ENCODE data around the gene ADCY4. TPM values are rescaled to one million over a fixed set of nuclear protein-coding genes. Genes with fewer than 3 reads are reported as not detected.

ADCY4 gene
- total and polyA plus RNA-seq, 5 donors: 24.1 to 45.3 (median 33.4) TPM

DNA sequence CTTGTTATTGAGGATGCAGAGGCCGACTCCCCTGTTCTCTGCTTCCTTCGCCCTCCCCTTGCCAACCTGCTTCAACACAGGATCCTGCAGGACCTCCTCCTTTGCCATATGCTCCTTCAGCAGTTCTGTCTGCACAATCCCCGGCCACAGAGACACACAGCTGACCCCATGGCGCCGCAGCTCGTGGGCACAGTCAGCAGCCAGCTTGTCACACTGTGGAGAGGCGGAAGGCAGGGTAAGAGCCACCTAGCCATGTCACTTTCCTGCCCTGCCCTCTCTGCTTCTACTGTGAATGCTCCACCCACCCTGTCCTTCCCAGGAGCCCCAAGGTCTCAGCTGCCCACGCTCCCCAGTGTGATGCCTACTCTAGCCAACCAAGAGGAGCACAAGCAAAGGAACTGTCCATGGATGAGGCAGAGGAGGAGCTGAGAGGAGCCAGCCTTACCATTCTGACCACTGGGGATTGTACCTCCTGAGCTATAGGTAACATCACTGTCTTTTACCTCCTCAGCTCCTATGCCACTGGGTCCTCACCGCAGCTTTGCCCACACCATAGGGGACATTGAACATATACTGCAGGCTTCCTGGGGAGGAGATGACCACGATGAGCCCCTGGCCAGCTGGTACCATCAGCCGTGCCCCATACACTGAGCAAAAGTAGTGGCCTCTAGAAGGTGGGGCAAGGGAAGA lies 42.6 kb downstream of the ADCY4 start:
- Histone ChIP-seq H3K9me3 (ENCODE audit: control insufficient read depth, low read length) (no peaks in the 10 kb centered on the region), H3K4me1 (ENCODE audit: control insufficient read depth, insufficient read depth, low read length) (no peaks in the 10 kb centered on the region), H3K4me3 (ENCODE audit: low read length) (no peak overlapping the region), H3K27ac (ENCODE audit: low read length) (no peak overlapping the region), H3K27me3 (ENCODE audit: control insufficient read depth, insufficient read depth) (no peaks in the 10 kb centered on the region)
- ATAC-seq (no peak), DNase-seq (peak in 1 of 3 donors; percentile 29)
- 94% methylated on average over 11 of the region's 11 CpGs for WGBS
- intact Hi-C loops (cut with DNase I): loop anchor here in 1 of 4 donors (10.0 kb wide), 1 partner anchor 47 kb away; the partner anchor contains the start of gene TINF2

- no peaks in the 10 kb centered on the region for H3K4me1 ChIP-seq (ENCODE audit: control insufficient read depth, insufficient read depth, low read length)
- intact Hi-C loops (cut with DNase I): loop anchor here in 1 of 4 donors (10.0 kb wide), 1 partner anchor 47 kb away; the partner anchor contains the start of gene TINF2
- ATAC-seq: no peak
Observed at GRCh38 chr14:24291446-24292117, 43.3 kb downstream of the ADCY4 start.

DNA sequence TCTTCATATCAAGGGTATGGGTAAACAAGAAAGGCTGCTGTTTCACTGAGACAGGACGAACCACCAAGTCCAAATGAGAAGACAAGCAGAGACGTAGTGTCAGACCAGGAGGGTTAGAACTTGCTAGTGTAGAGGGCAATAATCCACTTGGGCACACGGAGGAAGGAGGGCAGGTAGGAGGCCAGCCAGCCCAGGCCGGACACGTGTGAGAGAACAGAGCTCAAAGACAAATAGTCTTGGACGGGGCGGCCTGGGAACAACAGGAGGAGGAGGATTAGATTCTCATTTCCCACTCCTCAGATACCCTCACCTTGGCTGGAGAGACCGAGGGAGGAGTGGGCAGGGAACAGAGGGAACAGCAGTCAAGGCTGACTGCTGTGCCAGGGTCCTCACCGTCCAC lies 44.1 kb downstream of the ADCY4 start:
- Histone ChIP-seq H3K4me1 (ENCODE audit: control insufficient read depth, insufficient read depth, low read length) (no peaks in the 10 kb centered on the region), H3K4me3 (ENCODE audit: low read length) (no peak overlapping the region), H3K27me3 (ENCODE audit: control insufficient read depth, insufficient read depth) (no peaks in the 10 kb centered on the region), H3K27ac (ENCODE audit: low read length) (no peak overlapping the region), H3K9me3 (ENCODE audit: control insufficient read depth, low read length) (no peaks in the 10 kb centered on the region)
- WGBS: 88% methylated on average over 9 of the region's 9 CpGs
- ATAC-seq (peak in 1 of 2 donors; percentile 9), DNase-seq (peak in 1 of 3 donors; percentile 18)
- intact Hi-C loops (cut with DNase I): loop anchor here in 1 of 4 donors (10.0 kb wide), 1 partner anchor 46 kb away; the partner anchor contains the start of gene TINF2

More at GRCh38 chr14:24291446-24292117, 43.3 kb downstream of the ADCY4 start:
- H3K4me3 ChIP-seq (ENCODE audit: low read length): no peak overlapping the region
- DNase-seq: peak in 1 of 3 donors; percentile 1
- no peaks in the 10 kb centered on the region for H3K9me3 ChIP-seq (ENCODE audit: control insufficient read depth, low read length)
- H3K27me3 ChIP-seq (ENCODE audit: control insufficient read depth, insufficient read depth): no peaks in the 10 kb centered on the region
- WGBS: 93% methylated on average over 3 of the region's 3 CpGs
- H3K27ac ChIP-seq (ENCODE audit: low read length): no peak overlapping the region

DNA sequence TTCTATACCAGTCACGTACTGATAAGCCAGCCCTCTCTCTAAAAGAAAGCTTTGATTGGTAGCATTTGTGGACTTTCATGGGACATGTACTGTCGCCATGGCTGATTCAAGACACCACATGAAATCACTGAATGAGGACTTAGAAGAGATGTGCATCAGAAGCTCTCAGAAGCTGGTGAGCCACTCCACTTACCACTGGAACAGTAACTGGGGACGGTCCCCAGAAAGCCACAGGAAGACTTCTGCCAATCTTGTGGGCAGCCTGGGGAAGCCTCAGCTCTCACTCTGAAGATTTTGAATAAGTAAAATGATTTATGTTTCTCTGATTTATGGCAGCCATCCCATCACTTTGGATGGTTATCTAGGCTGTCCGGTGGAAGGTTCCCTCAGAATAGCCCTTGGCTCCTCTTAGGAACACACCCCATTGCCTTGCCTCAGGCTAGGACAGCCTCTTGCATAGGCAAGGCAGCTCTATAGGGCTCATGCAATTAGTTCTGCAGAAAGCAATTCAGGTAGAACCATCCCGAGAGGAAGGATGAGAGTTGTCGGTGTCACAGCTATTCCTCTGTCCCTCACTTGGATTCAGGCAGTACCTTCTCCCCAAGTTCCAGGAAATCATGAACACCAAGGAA lies 45.1 kb downstream of the ADCY4 start:
- H3K9me3 ChIP-seq (ENCODE audit: control insufficient read depth, low read length): no peaks in the 10 kb centered on the region
- intact Hi-C loops (cut with DNase I): loop anchor here in 1 of 4 donors (10.0 kb wide), 1 partner anchor 45 kb away; the partner anchor contains the start of gene TINF2
- DNase-seq (no peak), ATAC-seq (no peak)
- no peak overlapping the region for H3K4me3 ChIP-seq (ENCODE audit: low read length)
- 73% methylated on average over 6 of the region's 6 CpGs for WGBS
- no peak overlapping the region for H3K27ac ChIP-seq (ENCODE audit: low read length)
- H3K27me3 ChIP-seq (ENCODE audit: control insufficient read depth, insufficient read depth): no peaks in the 10 kb centered on the region
- H3K4me1 ChIP-seq (ENCODE audit: control insufficient read depth, insufficient read depth, low read length): no peaks in the 10 kb centered on the region

- no peaks in the 10 kb centered on the region for H3K27me3 ChIP-seq (ENCODE audit: control insufficient read depth, insufficient read depth)
- H3K27ac ChIP-seq (ENCODE audit: low read length): no peak overlapping the region
- no peak for ATAC-seq
- H3K9me3 ChIP-seq (ENCODE audit: control insufficient read depth, low read length): no peaks in the 10 kb centered on the region
- intact Hi-C loops (cut with DNase I): no loop called here
- no peaks in the 10 kb centered on the region for H3K4me1 ChIP-seq (ENCODE audit: control insufficient read depth, insufficient read depth, low read length)
- DNase-seq: peak in 1 of 3 donors; percentile 27
- H3K4me3 ChIP-seq (ENCODE audit: low read length): no peak overlapping the region
- 95% methylated on average over 5 of the region's 5 CpGs for WGBS
Observed at GRCh38 chr14:24286996-24287395, 47.9 kb downstream of the ADCY4 start.

DNA sequence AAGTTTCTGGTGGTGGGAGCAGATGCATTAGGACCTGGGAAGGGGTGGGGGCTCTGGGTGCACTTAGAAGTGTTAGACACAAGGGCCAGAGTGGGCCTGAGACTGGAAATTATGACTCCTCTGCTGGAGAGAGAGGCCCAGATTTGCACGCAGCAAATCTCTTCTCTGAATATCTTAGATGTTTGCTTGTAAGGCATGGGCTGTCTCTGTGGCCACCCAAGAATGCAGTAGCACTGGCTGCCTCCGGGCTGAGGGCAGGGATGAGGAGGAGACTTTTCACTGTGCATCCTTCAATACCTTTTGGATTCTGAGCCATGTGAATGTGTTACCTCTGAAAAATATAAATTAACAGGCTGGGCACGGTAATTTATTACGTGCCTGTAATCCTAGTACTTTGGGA lies 49.5 kb downstream of the ADCY4 start:
- Histone ChIP-seq H3K27me3 (ENCODE audit: control insufficient read depth, insufficient read depth) (no peaks in the 10 kb centered on the region), H3K4me1 (ENCODE audit: control insufficient read depth, insufficient read depth, low read length) (peaks cover 2% of the 10 kb centered on the region), H3K9me3 (ENCODE audit: control insufficient read depth, low read length) (no peaks in the 10 kb centered on the region), H3K27ac (ENCODE audit: low read length) (no peak overlapping the region), H3K4me3 (ENCODE audit: low read length) (no peak overlapping the region)
- peak in 1 of 3 donors; percentile 3 for DNase-seq
- intact Hi-C loops (cut with DNase I): no loop called here
- ATAC-seq: no peak
- 82% methylated on average over 4 of the region's 4 CpGs for WGBS

- Histone ChIP-seq H3K4me1 (ENCODE audit: control insufficient read depth, insufficient read depth, low read length) (peaks cover 2% of the 10 kb centered on the region), H3K27ac (ENCODE audit: low read length) (no peak overlapping the region), H3K4me3 (ENCODE audit: low read length) (no peak overlapping the region), H3K9me3 (ENCODE audit: control insufficient read depth, low read length) (no peaks in the 10 kb centered on the region), H3K27me3 (ENCODE audit: control insufficient read depth, insufficient read depth) (no peaks in the 10 kb centered on the region)
- DNase-seq: peak in 1 of 3 donors; percentile 37
- intact Hi-C loops (cut with DNase I): no loop called here
- ATAC-seq: no peak
- 77% methylated on average over 11 of the region's 11 CpGs for whole genome bisulfite sequencing
Observed at GRCh38 chr14:24284501-24285035, 50.3 kb downstream of the ADCY4 start.

- no peak for ATAC-seq
- Histone ChIP-seq H3K9me3 (ENCODE audit: control insufficient read depth, low read length) (no peaks in the 10 kb centered on the region), H3K4me3 (ENCODE audit: low read length) (no peak overlapping the region), H3K27me3 (ENCODE audit: control insufficient read depth, insufficient read depth) (no peaks in the 10 kb centered on the region), H3K4me1 (ENCODE audit: control insufficient read depth, insufficient read depth, low read length) (peaks cover 2% of the 10 kb centered on the region), H3K27ac (ENCODE audit: low read length) (no peak overlapping the region)
- 92% methylated on average over 5 of the region's 5 CpGs for WGBS
- intact Hi-C loops (cut with DNase I): no loop called here
- DNase-seq: peak in 1 of 3 donors; percentile 22
Observed at GRCh38 chr14:24283796-24284460, 50.9 kb downstream of the ADCY4 start.

GRCh38 chr14:24282736-24283135 lies 52.1 kb downstream of the ADCY4 start:
- intact Hi-C loops (cut with DNase I): no loop called here
- H3K4me1 ChIP-seq (ENCODE audit: control insufficient read depth, insufficient read depth, low read length): peaks cover 2% of the 10 kb centered on the region
- no peaks in the 10 kb centered on the region for H3K9me3 ChIP-seq (ENCODE audit: control insufficient read depth, low read length)
- WGBS: 82% methylated on average over 3 of the region's 3 CpGs
- no peak for ATAC-seq
- DNase-seq: peak in 1 of 3 donors; percentile 18
- no peak overlapping the region for H3K4me3 ChIP-seq (ENCODE audit: low read length)
- no peak overlapping the region for H3K27ac ChIP-seq (ENCODE audit: low read length)
- H3K27me3 ChIP-seq (ENCODE audit: control insufficient read depth, insufficient read depth): no peaks in the 10 kb centered on the region

GRCh38 chr14:24281636-24282035 lies 53.2 kb downstream of the ADCY4 start:
- intact Hi-C loops (cut with DNase I): no loop called here
- ATAC-seq: no peak
- H3K27me3 ChIP-seq (ENCODE audit: control insufficient read depth, insufficient read depth): no peaks in the 10 kb centered on the region
- no peaks in the 10 kb centered on the region for H3K9me3 ChIP-seq (ENCODE audit: control insufficient read depth, low read length)
- no peak overlapping the region for H3K27ac ChIP-seq (ENCODE audit: low read length)
- WGBS: 93% methylated on average over 7 of the region's 7 CpGs
- peak in 1 of 3 donors; percentile 7 for DNase-seq
- H3K4me3 ChIP-seq (ENCODE audit: low read length): no peak overlapping the region
- peaks cover 2% of the 10 kb centered on the region for H3K4me1 ChIP-seq (ENCODE audit: control insufficient read depth, insufficient read depth, low read length)
